HepG2 (cell line): ENCODE measurements around the gene C9orf78. TPM values are rescaled to one million over a fixed set of nuclear protein-coding genes. Genes with fewer than 3 reads are reported as not detected.

Experiments used
- ELF1 ChIP-seq: sonication (generic); formaldehyde crosslinking; IDR thresholded peaks from 2 replicates; pipeline ENCODE4 v1.4.0; 2020; ENCODE audit warnings: missing genetic modification reagents
- GATA4 ChIP-seq: sonication (generic); IDR thresholded peaks from 2 replicates; pipeline ENCODE4 v1.6.1; 2016; ENCODE audit warnings: antibody characterized with exemption, low read depth, borderline replicate concordance
- MEF2D ChIP-seq: sonication (generic); formaldehyde crosslinking; IDR thresholded peaks from 2 replicates; pipeline ENCODE4 v1.5.1; 2020; ENCODE audit warnings: mild to moderate bottlenecking, missing genetic modification reagents
- MXD4 ChIP-seq: IDR thresholded peaks from 2 replicates; pipeline ENCODE4 v1.6.1; 2016; ENCODE audit warnings: mild to moderate bottlenecking, missing biosample characterization, missing genetic modification reagents
- NCOA1 ChIP-seq: sonication (generic); formaldehyde crosslinking; IDR thresholded peaks from 2 replicates; pipeline ENCODE4 v1.9.0; 2021; ENCODE audit warnings: missing genetic modification reagents
- NFIC ChIP-seq: IDR thresholded peaks from 2 replicates; pipeline ENCODE4 v1.6.1; 2012; ENCODE audit warnings: mild to moderate bottlenecking, low read length, inconsistent platforms
- PCBP2 ChIP-seq: fragments of 200-400 bp; formaldehyde crosslinking; optimal IDR thresholded peaks from 2 replicates; pipeline ENCODE3; 2018; ENCODE audit warnings: low read length, low read depth; ENCODE audit not compliant: poor library complexity, severe bottlenecking
- PRMT3 ChIP-seq: sonication (generic); formaldehyde crosslinking; IDR thresholded peaks from 2 replicates; pipeline ENCODE4 v1.8.1; 2022; ENCODE audit warnings: low read depth, mild to moderate bottlenecking, moderate library complexity, missing genetic modification reagents, borderline replicate concordance
- SP4 ChIP-seq: sonication (generic); formaldehyde crosslinking; IDR thresholded peaks from 2 replicates; pipeline ENCODE4 v1.8.1; 2023; ENCODE audit warnings: mild to moderate bottlenecking, missing genetic modification reagents
- SYNCRIP ChIP-seq: fragments of 200-400 bp; formaldehyde crosslinking; IDR thresholded peaks from 2 replicates; pipeline ENCODE4 v1.6.1; 2018; ENCODE audit warnings: mild to moderate bottlenecking, low read depth, low read length; ENCODE audit not compliant: insufficient read depth
- ZNF432 ChIP-seq: sonication (generic); formaldehyde crosslinking; IDR thresholded peaks from 2 replicates; pipeline ENCODE4 v1.5.0; 2020; ENCODE audit warnings: missing genetic modification reagents, mild to moderate bottlenecking, borderline replicate concordance
- ZNF687 ChIP-seq: sonication (generic); formaldehyde crosslinking; IDR thresholded peaks from 2 replicates; pipeline ENCODE4 v1.5.1; 2020; ENCODE audit warnings: mild to moderate bottlenecking, missing genetic modification reagents, moderate library complexity
- ZNF773 ChIP-seq: sonication (generic); formaldehyde crosslinking; IDR thresholded peaks from 2 replicates; pipeline ENCODE4 v1.4.0; 2020; ENCODE audit warnings: missing genetic modification reagents, borderline replicate concordance
- ZNF775 ChIP-seq: sonication (generic); formaldehyde crosslinking; IDR thresholded peaks from 2 replicates; pipeline ENCODE4 v1.4.0; 2020; ENCODE audit warnings: missing genetic modification reagents, mild to moderate bottlenecking, moderate library complexity, borderline replicate concordance
- ZUFSP ChIP-seq: sonication (generic); formaldehyde crosslinking; IDR thresholded peaks from 2 replicates; pipeline ENCODE4 v1.9.0; 2021; ENCODE audit warnings: missing genetic modification reagents, mild to moderate bottlenecking, borderline replicate concordance
- polyA plus RNA-seq, 8 experiments: library from polyadenylated mRNA; depleted of rRNA in 3 of 8; stranded (reverse) in 7 of 8; unstranded in 1 of 8; fragments of >200 nt; fragmentation: Illumina TruSeq in 4 of 8; extraction: Trizol in 4 of 8; gene quantifications; 2 replicates each; pipeline versions ENCODE4 v1.2.1 to v1.2.3, GENCODE V29; 2011 to 2016; ENCODE audit warnings: low read depth in 4 of 8, missing spikeins in 1 of 8, mixed read lengths in 1 of 8; ENCODE audit not compliant: insufficient read depth in 1 of 8
- total RNA-seq, 5 experiments: library from RNA; depleted of rRNA; stranded (reverse); fragments of >200 nt; fragmentation: Illumina TruSeq; extraction: Trizol; gene quantifications; 2 replicates each; pipeline ENCODE4 v1.2.3, GENCODE V29; 2016; ENCODE audit warnings: low read depth in 1 of 5
- TF ChIP-seq, protein P1 (sequence below): sonication (generic); formaldehyde crosslinking; IDR thresholded peaks from 2 replicates; pipeline ENCODE4 v1.4.0; 2020; ENCODE audit warnings: missing genetic modification reagents, borderline replicate concordance
- TF ChIP-seq, protein P2 (sequence below): sonication (generic); formaldehyde crosslinking; IDR thresholded peaks from 2 replicates; pipeline ENCODE4 v1.5.0; 2020; ENCODE audit warnings: mild to moderate bottlenecking, missing genetic modification reagents

C9orf78 gene
- total and polyA plus RNA-seq, 2 of the 13 experiments (the other 11 are each of a cell fraction or from before 2014, with no cell fraction given), result 18.4 to 35.5 TPM

- TF ChIP-seq, protein P1, sequence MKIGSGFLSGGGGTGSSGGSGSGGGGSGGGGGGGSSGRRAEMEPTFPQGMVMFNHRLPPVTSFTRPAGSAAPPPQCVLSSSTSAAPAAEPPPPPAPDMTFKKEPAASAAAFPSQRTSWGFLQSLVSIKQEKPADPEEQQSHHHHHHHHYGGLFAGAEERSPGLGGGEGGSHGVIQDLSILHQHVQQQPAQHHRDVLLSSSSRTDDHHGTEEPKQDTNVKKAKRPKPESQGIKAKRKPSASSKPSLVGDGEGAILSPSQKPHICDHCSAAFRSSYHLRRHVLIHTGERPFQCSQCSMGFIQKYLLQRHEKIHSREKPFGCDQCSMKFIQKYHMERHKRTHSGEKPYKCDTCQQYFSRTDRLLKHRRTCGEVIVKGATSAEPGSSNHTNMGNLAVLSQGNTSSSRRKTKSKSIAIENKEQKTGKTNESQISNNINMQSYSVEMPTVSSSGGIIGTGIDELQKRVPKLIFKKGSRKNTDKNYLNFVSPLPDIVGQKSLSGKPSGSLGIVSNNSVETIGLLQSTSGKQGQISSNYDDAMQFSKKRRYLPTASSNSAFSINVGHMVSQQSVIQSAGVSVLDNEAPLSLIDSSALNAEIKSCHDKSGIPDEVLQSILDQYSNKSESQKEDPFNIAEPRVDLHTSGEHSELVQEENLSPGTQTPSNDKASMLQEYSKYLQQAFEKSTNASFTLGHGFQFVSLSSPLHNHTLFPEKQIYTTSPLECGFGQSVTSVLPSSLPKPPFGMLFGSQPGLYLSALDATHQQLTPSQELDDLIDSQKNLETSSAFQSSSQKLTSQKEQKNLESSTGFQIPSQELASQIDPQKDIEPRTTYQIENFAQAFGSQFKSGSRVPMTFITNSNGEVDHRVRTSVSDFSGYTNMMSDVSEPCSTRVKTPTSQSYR (CRISPR knock-in tag), result no peak; the same call in 1 of the 2 replicates
- TF ChIP-seq MEF2D (no peak), ZNF775 (CRISPR knock-in tag) (no peak), ELF1 (CRISPR knock-in tag) (peak; percentile 85), ZUFSP (CRISPR knock-in tag) (no peak), ZNF687 (CRISPR knock-in tag) (peak; percentile 75), SYNCRIP (no peak), NFIC (no peak), ZNF773 (CRISPR knock-in tag) (no peak), ZNF432 (no peak), MXD4 (CRISPR knock-in tag) (peak; percentile 78), GATA4 (no peak), SP4 (CRISPR knock-in tag) (peak; percentile 100), NCOA1 (CRISPR knock-in tag) (no peak), PRMT3 (CRISPR knock-in tag) (no peak), PCBP2 (no peak)
- TF ChIP-seq, protein P2, sequence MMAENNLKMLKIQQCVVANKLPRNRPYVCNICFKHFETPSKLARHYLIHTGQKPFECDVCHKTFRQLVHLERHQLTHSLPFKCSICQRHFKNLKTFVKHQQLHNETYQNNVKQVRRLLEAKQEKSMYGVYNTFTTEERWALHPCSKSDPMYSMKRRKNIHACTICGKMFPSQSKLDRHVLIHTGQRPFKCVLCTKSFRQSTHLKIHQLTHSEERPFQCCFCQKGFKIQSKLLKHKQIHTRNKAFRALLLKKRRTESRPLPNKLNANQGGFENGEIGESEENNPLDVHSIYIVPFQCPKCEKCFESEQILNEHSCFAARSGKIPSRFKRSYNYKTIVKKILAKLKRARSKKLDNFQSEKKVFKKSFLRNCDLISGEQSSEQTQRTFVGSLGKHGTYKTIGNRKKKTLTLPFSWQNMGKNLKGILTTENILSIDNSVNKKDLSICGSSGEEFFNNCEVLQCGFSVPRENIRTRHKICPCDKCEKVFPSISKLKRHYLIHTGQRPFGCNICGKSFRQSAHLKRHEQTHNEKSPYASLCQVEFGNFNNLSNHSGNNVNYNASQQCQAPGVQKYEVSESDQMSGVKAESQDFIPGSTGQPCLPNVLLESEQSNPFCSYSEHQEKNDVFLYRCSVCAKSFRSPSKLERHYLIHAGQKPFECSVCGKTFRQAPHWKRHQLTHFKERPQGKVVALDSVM (CRISPR knock-in tag), result no peak
Measured at GRCh38 chr9:129835128-129835859, at the start of gene C9orf78, which contains the start of gene USP20 (continued).
